Esophagus (tissue), 2 donors: Measurements from ENCODE around the gene COL5A2. TPM values are rescaled to one million over a fixed set of nuclear protein-coding genes. Genes with fewer than 3 reads are reported as not detected.
A peak's percentile ranks its signal among the peaks of the same experiment; 100 is the strongest.

ENCODE experiments used
- H3K27ac ChIP-seq, 2 donors: one replicate each; pipeline ENCODE4 v1.5.1; 2013; ENCODE audit warnings: low read depth in 2 of 2, mild to moderate bottlenecking in 2 of 2, inconsistent platforms in 1 of 2, low read length in 1 of 2, moderate library complexity in 1 of 2
- H3K27me3 ChIP-seq, 2 donors: one replicate each; pipeline ENCODE4 v1.6.1; 2013; ENCODE audit warnings: low read length in 2 of 2, control low read depth in 1 of 2, mild to moderate bottlenecking in 1 of 2; ENCODE audit not compliant: insufficient read depth in 2 of 2, control insufficient read depth in 1 of 2
- H3K36me3 ChIP-seq, 2 donors: one replicate each; pipeline ENCODE4 v1.6.1; 2013; ENCODE audit warnings: low read length in 1 of 2; ENCODE audit not compliant: control insufficient read depth in 2 of 2, insufficient read depth in 2 of 2
- H3K4me1 ChIP-seq, 2 donors: one replicate each; pipeline ENCODE4 v1.6.1; 2013; ENCODE audit warnings: low read length in 1 of 2; ENCODE audit not compliant: control insufficient read depth in 2 of 2, insufficient read depth in 2 of 2
- H3K4me3 ChIP-seq, 2 donors: one replicate each; pipeline ENCODE4 v1.5.1; 2013; ENCODE audit warnings: low read length in 2 of 2, mild to moderate bottlenecking in 2 of 2, low read depth in 1 of 2, moderate library complexity in 1 of 2
- H3K9me3 ChIP-seq, 2 donors: one replicate each; pipeline ENCODE4 v1.6.1; 2013; ENCODE audit warnings: mild to moderate bottlenecking in 2 of 2, low read depth in 1 of 2, low read length in 1 of 2, moderate library complexity in 1 of 2; ENCODE audit not compliant: control insufficient read depth in 2 of 2, insufficient read depth in 1 of 2
- WGBS, 2 donors: extraction: QIAGEN DNeasy Blood & Tissue Kit; methylation state at CpG; one replicate each; pipeline ENCODE4 v1.1.7; 2013; 5-methylcytosine and 5-hydroxymethylcytosine counted together
- polyA plus RNA-seq, 2 donors: library from polyadenylated mRNA; stranded (reverse); fragments of 200-250 nt; gene quantifications; one replicate each; pipeline ENCODE4 v1.2.3, GENCODE V29; 2013
- donor health status: healthy with polysubstance abuse.
- donor health status: Bipolar disorder and iron deficiency.

COL5A2 gene
- polyA plus RNA-seq, 2 donors, result 5.5 to 6.7 TPM

DNA sequence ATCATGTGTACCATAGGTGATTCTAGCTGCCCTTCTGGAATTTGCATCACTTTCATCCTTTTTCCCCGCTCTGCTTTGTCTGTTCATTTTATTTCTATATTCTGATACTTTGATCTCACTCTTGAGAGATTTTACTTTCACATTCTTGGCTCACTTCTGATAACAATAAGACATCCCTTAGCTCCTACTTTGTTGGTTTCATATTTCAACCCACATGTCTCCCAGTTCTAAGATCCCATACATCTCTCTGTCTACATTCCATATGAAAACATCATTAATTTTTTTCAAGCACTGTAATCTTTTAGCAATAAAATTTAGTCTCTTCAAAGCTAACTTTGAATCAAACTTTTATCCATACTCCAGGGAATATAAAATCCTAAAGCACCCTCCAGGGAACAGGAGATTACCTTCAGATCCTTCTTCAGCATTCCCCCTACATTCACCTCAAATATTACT, 129.8 kb downstream of the COL5A2 start:
- H3K27ac ChIP-seq, result no peak overlapping the region
- 82 to 87% methylated on average over 1 of the region's 1 CpG for WGBS, 2 donors

GRCh38 chr2:189048189-189048588, 131.4 kb downstream of the COL5A2 start:
- Histone ChIP-seq H3K27ac (no peak overlapping the region), H3K9me3 (no peaks in the 10 kb centered on the region), H3K4me1 (no peaks in the 10 kb centered on the region), H3K27me3 (no peaks in the 10 kb centered on the region), H3K4me3 (no peak overlapping the region), H3K36me3 (no peaks in the 10 kb centered on the region)
- whole genome bisulfite sequencing, 2 donors, result 86 to 91% methylated on average over 3 of the region's 3 CpGs

More for the DNA sequence above, 129.8 kb downstream of the COL5A2 start:
- Histone ChIP-seq H3K4me3 (no peak overlapping the region), H3K36me3 (no peaks in the 10 kb centered on the region), H3K4me1 (no peaks in the 10 kb centered on the region), H3K9me3 (no peaks in the 10 kb centered on the region), H3K27me3 (no peaks in the 10 kb centered on the region)

- Histone ChIP-seq H3K27ac (no peak overlapping the region), H3K36me3 (no peaks in the 10 kb centered on the region), H3K27me3 (no peaks in the 10 kb centered on the region), H3K4me1 (no peaks in the 10 kb centered on the region), H3K9me3 (no peaks in the 10 kb centered on the region), H3K4me3 (no peak overlapping the region)
- WGBS, 2 donors, result 94 to 95% methylated on average over 4 of the region's 4 CpGs
Measured at GRCh38 chr2:189047171-189047888, 132.2 kb downstream of the COL5A2 start.

DNA sequence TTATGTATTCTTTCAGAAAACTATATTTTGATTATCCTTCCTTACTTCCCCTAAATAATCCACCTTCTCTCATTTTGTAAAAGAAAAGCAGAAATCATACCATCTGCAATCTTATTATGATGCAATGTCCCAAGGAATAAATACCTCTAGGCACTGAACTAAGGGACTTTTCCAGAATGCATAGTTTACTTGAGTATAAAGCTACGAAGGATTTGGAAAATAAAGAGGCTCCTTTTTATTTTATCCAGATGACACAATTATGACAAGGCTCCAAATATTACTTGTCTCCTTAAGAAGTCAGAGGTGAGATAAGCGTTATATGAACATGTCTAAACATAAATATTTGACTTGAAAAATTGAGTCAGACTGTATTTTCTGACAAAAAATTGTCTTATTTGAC, 133.2 kb downstream of the COL5A2 start:
- 50 to 58% methylated on average over 2 of the region's 2 CpGs for WGBS, 2 donors
- H3K27ac ChIP-seq, result no peak overlapping the region
- H3K36me3 ChIP-seq, result no peaks in the 10 kb centered on the region
- H3K4me3 ChIP-seq, result no peak overlapping the region
- no peaks in the 10 kb centered on the region for H3K27me3 ChIP-seq
- no peaks in the 10 kb centered on the region for H3K9me3 ChIP-seq
- no peaks in the 10 kb centered on the region for H3K4me1 ChIP-seq

DNA sequence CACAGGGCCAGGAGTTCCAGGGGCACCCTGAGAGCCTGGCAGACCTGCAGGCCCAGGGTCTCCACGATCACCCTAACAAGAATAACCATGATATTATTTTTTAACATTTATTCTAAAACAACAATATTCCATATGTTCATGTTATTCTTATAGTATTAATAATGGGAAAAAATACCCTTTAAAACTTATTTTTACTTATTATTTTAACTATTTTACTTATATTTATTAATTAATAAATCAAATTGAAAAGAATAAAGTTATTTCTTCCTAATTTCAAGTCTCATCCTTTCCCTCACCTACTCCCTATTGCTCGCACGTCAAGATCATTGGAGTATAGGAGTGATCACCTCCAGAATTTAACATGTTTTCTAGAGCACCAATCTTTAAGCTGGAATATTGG, 133.7 kb downstream of the COL5A2 start:
- Histone ChIP-seq H3K27me3 (no peaks in the 10 kb centered on the region), H3K9me3 (no peaks in the 10 kb centered on the region), H3K4me1 (no peaks in the 10 kb centered on the region), H3K36me3 (no peaks in the 10 kb centered on the region), H3K4me3 (no peak overlapping the region), H3K27ac (no peak overlapping the region)
- WGBS, 2 donors, result 90 to 96% methylated on average over 3 of the region's 3 CpGs

GRCh38 chr2:189037518-189037917, 142.0 kb downstream of the COL5A2 start:
- Histone ChIP-seq H3K4me1 (no peaks in the 10 kb centered on the region), H3K27me3 (no peaks in the 10 kb centered on the region), H3K4me3 (no peak overlapping the region), H3K27ac (no peak overlapping the region), H3K9me3 (no peaks in the 10 kb centered on the region), H3K36me3 (peaks cover 0 to 2% of the 10 kb centered on the region in 2 donors)
- WGBS, 2 donors, result 49 to 67% methylated on average over 1 of the region's 1 CpG

DNA sequence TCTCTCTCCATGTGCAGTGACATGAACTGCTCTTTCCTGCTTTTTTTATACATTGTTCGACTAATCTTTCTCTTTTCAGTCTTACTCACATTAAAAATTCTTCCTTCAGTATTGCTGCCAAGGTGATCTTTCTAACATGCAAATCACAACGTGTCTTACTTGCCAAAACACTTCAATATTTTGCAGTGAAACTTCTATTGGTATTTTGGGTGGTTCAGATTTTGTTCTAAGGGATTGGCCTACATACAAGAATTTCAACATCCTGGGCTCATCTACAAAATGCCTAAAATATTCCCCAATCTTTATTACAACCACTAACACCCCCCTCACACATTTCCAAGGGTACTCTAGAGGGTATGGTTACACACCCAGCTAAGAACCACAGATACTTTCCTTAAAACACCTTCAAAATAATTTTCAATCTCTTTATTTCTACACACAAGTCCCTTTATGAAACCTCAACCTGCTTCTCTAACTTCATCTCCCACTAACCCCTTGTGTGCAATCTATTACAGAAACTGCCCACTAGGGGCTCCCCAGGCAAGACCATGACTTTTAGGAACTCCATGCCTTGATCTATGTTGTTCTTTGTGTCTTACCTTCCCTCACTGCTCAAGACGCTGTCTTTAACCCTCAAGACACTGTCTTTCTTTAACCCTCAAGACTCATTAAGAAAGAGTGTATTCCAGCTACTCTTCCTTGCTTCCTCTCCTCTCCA, 154.5 kb downstream of the COL5A2 start:
- WGBS, 2 donors, result 32 to 34% methylated on average over 3 of the region's 3 CpGs
- H3K9me3 ChIP-seq, result no peaks in the 10 kb centered on the region
- H3K27ac ChIP-seq, result no peak overlapping the region
- H3K27me3 ChIP-seq, result no peaks in the 10 kb centered on the region
- no peak overlapping the region for H3K4me3 ChIP-seq
- no peaks in the 10 kb centered on the region for H3K4me1 ChIP-seq
- H3K36me3 ChIP-seq, result no peaks in the 10 kb centered on the region

GRCh38 chr2:189022492-189022891, 157.1 kb downstream of the COL5A2 start:
- Histone ChIP-seq H3K36me3 (no peaks in the 10 kb centered on the region), H3K27ac (peak overlapping the region in 1 of 2 donors; percentile 22), H3K4me1 (no peaks in the 10 kb centered on the region), H3K4me3 (no peak overlapping the region), H3K27me3 (no peaks in the 10 kb centered on the region), H3K9me3 (no peaks in the 10 kb centered on the region)
- 72 to 78% methylated on average over 3 of the region's 3 CpGs for WGBS, 2 donors

DNA sequence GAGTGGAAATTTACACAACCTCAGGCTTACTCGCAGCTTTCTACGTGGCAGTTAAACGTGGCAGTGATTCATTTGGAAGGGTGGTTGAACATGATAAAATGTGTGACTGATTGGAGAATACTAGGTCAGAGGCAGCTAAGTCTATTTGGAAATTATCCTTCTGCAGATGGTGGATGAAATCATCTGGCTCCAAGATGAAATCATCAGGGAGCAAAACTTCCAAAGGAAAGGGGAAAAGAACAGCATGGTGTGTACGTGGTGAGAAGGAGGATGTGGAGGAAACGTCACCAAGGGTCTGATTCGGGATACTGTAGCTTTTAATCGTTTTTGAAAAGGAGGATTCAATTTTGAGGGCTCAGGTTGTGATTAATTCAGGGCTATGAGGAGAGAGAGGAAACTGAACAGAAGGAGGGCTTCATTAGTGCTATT, 157.5 kb downstream of the COL5A2 start:
- H3K4me1 ChIP-seq, result no peaks in the 10 kb centered on the region
- H3K4me3 ChIP-seq, result no peak overlapping the region
- H3K9me3 ChIP-seq, result no peaks in the 10 kb centered on the region
- H3K36me3 ChIP-seq, result no peaks in the 10 kb centered on the region
- 65 to 73% methylated on average over 7 of the region's 7 CpGs for WGBS, 2 donors
- no peak overlapping the region for H3K27ac ChIP-seq
- no peaks in the 10 kb centered on the region for H3K27me3 ChIP-seq
